Stimulated activated naive CD8-positive, alpha-beta T cell treated with anti-CD3 and anti-CD28 coated beads, Interleukin-15, Interleukin-2, amounts not matched to agents 100 ng/mL and 50 ng/mL, for 24 hours (primary cell): ENCODE measurements around the gene SELENOK.

Source experiments
- H3K27ac Mint-ChIP-seq: one replicate; pipeline ENCODE4 v1.8.0; 2021; ENCODE audit warnings: mild to moderate bottlenecking, mixed read lengths
- H3K27me3 Mint-ChIP-seq: one replicate; pipeline ENCODE4 v1.8.0; 2021; ENCODE audit warnings: mixed read lengths
- H3K36me3 Mint-ChIP-seq: one replicate; pipeline ENCODE4 v1.8.0; 2021; ENCODE audit warnings: low read depth, mixed read lengths
- H3K4me1 Mint-ChIP-seq: one replicate; pipeline ENCODE4 v1.8.0; 2021; ENCODE audit warnings: low read depth, mixed read lengths
- H3K4me3 Mint-ChIP-seq: one replicate; pipeline ENCODE4 v1.8.0; 2021; ENCODE audit warnings: mild to moderate bottlenecking, mixed read lengths
- H3K9me3 Mint-ChIP-seq: one replicate; pipeline ENCODE4 v1.8.0; 2021; ENCODE audit warnings: mixed read lengths

The SELENOK gene

DNA sequence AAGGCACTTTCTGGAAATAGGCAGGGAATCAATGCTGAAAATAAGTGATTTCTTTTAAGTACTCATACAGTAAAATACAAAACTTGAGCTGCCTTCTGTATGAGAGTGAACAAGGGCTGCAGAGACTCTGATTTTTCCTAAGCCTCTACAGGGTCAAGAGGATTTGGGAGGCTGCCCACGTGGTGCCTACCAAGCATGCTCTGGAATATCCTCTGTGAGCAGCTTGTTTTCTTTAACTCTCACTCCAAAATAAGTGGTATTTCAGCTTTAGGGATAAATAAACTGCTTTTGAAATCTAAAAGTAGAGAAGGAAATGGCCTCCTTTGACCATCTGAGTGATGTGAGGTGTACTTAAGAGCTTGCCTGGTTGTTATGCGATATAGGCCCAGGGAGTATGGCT lies 8.1 kb upstream of the SELENOK start:
- Mint-ChIP-seq H3K4me3 (no peak overlapping the region), H3K4me1 (no peaks in the 10 kb centered on the region), H3K27ac (no peak overlapping the region), H3K36me3 (no peaks in the 10 kb centered on the region), H3K9me3 (no peaks in the 10 kb centered on the region), H3K27me3 (peaks cover 20% of the 10 kb centered on the region)

- Mint-ChIP-seq H3K36me3 (peaks cover 16% of the 10 kb centered on the region), H3K9me3 (no peaks in the 10 kb centered on the region), H3K27ac (peak overlapping the region; percentile 94), H3K4me3 (peak overlapping the region; percentile 92), H3K27me3 (peaks cover 18% of the 10 kb centered on the region), H3K4me1 (peaks cover 50% of the 10 kb centered on the region)
These were observed 603 bp upstream of the SELENOK start for GRCh38 chr3:53892286-53892637.

DNA sequence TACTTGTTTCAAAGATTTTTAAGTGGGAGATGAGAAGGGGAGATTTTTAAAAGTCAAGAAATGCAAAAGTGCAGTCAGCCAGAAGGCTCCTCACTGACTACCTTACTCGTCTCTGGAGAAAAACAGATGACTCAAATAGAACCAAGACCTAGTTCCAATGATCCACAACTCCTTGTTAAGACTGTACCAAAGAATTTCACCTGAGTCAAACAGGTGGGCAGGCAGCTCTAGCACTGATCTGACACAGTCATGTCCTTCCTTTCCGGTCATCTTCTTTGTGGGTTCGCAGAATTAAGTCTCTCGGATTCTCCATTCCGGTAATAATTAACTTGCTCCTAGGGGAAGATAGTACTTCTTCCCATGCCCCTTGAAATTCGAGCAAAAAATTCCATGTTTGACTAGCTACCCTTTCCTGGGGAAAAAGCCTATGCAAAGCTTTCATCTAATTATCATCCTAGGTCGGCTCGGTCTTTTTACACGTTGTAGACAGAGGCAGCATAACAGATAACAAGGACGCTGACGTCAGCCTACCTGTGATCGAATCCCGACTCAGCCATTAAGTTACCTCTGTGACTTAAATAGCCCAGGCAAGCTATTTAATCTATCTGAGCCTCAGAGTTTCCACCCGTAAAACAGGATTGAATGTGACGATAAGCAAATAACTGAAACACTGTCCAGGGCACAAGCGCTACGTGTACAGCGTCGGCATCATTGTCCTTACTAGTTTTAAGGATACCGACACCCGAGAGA lies 758 bp downstream of the SELENOK start:
- H3K4me3 Mint-ChIP-seq, result peak overlapping the region; percentile 92
- peak overlapping the region; percentile 94 for H3K27ac Mint-ChIP-seq
- H3K36me3 Mint-ChIP-seq, result peaks cover 28% of the 10 kb centered on the region
- peaks cover 57% of the 10 kb centered on the region for H3K4me1 Mint-ChIP-seq
- H3K27me3 Mint-ChIP-seq, result peaks cover 8% of the 10 kb centered on the region
- no peaks in the 10 kb centered on the region for H3K9me3 Mint-ChIP-seq

DNA sequence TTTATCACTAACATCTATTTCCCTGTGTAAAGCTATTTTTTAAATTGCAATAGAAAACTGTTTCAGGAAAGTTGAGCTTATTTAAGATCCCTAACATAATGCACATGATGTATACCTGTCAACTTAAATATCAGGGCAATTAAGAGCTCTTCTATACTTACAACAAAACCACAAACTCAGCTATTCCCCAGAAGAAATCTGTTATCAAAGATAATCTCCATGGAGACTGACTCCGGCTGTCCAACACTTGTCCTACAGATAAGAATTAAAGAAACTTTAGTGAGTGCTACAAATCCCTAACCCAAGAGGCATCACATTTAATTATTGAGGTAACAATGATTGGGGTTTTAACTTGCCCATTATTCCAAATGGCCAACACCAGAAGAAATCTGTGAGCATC lies 3.4 kb downstream of the SELENOK start:
- H3K4me3 Mint-ChIP-seq, result no peak overlapping the region
- no peaks in the 10 kb centered on the region for H3K9me3 Mint-ChIP-seq
- H3K4me1 Mint-ChIP-seq, result peaks cover 57% of the 10 kb centered on the region
- peak overlapping the region; percentile 5 for H3K27ac Mint-ChIP-seq
- H3K27me3 Mint-ChIP-seq, result no peaks in the 10 kb centered on the region
- H3K36me3 Mint-ChIP-seq, result peaks cover 36% of the 10 kb centered on the region

DNA sequence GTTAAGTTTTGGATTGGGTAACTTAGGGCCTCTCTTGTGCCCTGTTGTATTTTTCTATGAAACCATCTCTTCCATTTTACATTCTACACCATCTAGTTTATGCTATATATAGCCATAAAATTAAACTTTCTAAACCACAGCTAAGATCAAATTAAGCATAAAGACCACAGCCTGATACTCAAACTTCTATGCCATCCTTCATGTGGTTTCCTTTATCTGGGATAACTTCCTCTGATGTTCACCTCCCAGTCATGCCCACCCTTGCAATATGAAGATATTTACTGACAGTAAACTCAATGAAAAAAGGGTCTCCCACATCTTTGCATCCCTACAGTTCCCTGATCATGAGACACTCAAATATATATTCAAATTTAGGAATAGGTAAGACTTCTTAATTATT lies 4.2 kb downstream of the SELENOK start:
- H3K36me3 Mint-ChIP-seq, result peaks cover 43% of the 10 kb centered on the region
- no peak overlapping the region for H3K4me3 Mint-ChIP-seq
- peak overlapping the region; percentile 43 for H3K27ac Mint-ChIP-seq
- H3K9me3 Mint-ChIP-seq, result no peaks in the 10 kb centered on the region
- H3K4me1 Mint-ChIP-seq, result peaks cover 56% of the 10 kb centered on the region
- H3K27me3 Mint-ChIP-seq, result no peaks in the 10 kb centered on the region

DNA sequence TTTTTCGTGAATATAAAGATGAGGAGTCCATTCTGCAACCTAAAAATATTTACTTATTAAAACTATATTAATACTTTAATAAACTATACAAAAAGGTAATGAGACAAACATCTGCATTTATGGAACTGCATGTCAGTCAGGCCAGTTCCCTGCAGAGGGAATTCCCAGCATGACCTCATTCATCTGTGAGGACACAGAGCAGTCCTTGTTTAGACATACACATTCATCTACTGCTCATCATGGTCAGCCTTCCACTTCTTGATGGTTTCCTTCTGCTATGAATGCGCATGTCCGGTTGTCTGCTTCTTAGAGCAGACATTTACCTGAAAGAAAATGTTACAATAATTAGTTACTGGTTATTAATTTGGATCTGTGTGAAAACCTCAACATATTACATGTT lies 6.4 kb downstream of the SELENOK start:
- Mint-ChIP-seq H3K36me3 (peaks cover 53% of the 10 kb centered on the region), H3K27me3 (no peaks in the 10 kb centered on the region), H3K9me3 (no peaks in the 10 kb centered on the region), H3K27ac (no peak overlapping the region), H3K4me1 (peaks cover 54% of the 10 kb centered on the region), H3K4me3 (no peak overlapping the region)

- H3K9me3 Mint-ChIP-seq, result no peaks in the 10 kb centered on the region
- no peak overlapping the region for H3K27ac Mint-ChIP-seq
- peaks cover 54% of the 10 kb centered on the region for H3K4me1 Mint-ChIP-seq
- H3K36me3 Mint-ChIP-seq, result peaks cover 59% of the 10 kb centered on the region
- H3K4me3 Mint-ChIP-seq, result no peak overlapping the region
- no peaks in the 10 kb centered on the region for H3K27me3 Mint-ChIP-seq
These were observed 7.0 kb downstream of the SELENOK start for GRCh38 chr3:53884623-53885022.

DNA sequence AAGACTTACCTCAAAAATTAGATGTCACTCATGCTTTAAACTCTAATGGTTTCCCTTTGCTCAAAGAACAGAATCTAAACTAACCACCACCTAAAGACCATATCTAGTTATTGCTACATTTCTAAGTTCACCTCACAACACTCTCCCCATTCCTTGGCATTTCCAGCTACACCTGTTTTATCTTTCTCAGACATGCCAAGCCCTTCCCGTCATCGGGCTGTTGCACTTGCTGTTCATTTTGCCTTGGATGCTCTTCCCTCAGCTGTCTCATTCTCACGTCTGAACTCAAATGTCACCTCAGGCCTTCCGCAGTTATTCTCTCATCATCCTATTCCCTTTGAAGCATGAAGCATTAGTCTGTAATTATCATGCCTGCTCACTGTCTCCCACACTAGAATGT lies 8.7 kb downstream of the SELENOK start:
- peak overlapping the region; percentile 92 for H3K27ac Mint-ChIP-seq
- no peaks in the 10 kb centered on the region for H3K9me3 Mint-ChIP-seq
- H3K4me1 Mint-ChIP-seq, result peaks cover 42% of the 10 kb centered on the region
- peaks cover 63% of the 10 kb centered on the region for H3K36me3 Mint-ChIP-seq
- no peaks in the 10 kb centered on the region for H3K27me3 Mint-ChIP-seq
- H3K4me3 Mint-ChIP-seq, result peak overlapping the region; percentile 92

DNA sequence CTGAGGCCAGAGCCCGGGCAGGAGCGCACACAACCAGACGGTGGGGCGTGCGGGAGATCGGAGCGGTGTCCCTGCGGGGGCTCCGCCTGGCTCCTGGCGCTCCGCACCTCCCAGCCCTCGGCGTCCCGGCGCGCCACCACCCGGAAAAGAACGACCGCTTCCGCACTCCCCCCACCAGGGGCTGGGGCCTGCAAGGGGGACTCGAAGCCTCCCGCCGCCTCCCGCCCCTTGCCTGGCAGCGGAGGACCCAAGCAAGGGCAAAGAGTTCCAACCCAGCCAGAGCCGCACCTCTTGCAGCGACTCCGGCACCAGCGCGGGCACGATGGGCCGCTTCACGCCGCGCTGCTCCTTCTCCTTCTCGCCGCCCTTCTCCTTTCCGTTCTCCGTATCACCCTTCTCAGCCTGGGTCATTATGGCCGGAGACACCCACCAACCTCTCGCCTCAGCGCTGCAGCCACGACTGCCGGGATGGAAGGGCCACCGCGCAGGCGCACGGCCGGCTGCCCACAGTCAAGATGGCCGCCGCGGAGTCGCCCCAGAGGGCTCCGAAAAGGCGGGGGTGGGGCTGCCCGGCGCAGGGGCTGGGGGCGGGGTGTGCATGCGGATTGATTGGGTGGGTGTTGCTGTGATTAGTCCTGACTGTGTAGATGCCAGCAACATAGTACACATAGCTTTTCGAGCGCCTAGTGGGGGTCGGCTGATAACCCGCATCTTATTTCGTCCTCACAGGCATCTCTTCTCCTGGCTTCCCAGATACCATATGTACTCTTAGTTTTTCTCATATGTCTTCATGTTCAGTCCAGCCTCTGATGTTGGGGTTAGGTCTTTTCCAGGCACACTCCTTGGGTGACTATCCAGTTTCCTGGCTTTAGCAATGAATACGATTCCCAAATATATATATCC lies 9.7 kb downstream of the SELENOK start, which contains the start of gene ACTR8:
ACTR8 (minus strand) TSS at position 462 of the 903 bp plus-strand sequence; CDS start at position 411, 51 bp downstream.
- Mint-ChIP-seq H3K27ac (peak within 1 kb of the TSS; percentile 92), H3K9me3 (no peaks in the 10 kb centered on the region), H3K4me3 (peak within 1 kb of the TSS; percentile 92), H3K4me1 (peaks cover 33% of the 10 kb centered on the region), H3K36me3 (peaks cover 64% of the 10 kb centered on the region), H3K27me3 (no peaks in the 10 kb centered on the region)

DNA sequence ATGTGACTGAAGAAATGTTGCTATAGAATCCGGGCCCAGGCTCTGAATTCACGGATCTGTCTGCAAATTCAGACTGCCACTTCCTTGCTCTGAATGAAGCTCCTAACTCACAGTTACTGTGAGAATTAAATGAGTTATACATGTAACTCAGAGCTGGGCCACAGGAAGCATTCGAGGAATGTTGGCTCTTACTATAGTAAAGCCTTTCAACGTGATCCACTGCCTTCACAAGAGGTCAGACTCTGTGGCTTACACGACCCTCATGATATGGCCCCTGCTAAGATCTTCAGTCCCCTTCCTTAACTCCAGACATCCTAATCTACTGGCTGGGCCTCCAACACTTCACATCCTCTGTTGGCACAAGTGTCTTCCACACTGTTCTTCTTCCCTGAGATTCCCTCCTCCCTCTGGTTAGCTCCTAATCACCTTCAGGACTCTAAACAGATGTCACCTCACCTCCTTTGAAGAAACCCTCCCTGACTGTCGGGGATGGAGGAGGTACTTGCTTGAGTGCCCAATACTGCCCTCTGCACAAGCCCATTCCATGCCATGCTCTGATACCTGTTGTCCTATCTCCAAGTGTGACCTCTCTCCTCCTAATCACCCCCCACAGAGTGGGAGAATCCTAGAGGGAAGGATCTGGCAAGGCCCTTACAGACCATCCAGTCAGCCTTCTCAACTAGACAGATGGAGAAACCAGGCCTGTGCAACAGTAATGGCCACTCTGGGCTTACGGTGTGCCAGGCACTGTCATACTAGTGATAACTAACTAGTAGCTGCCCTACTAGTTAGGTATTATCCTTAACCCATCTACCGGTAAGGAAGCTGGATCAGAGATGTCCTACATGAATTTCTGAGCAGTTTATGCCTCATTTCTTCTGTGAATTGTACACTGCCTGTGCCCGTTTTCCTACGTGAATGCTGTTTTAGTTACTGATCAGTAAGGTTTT lies 11.0 kb downstream of the SELENOK start:
- peaks cover 64% of the 10 kb centered on the region for H3K36me3 Mint-ChIP-seq
- no peaks in the 10 kb centered on the region for H3K27me3 Mint-ChIP-seq
- H3K9me3 Mint-ChIP-seq, result no peaks in the 10 kb centered on the region
- H3K4me3 Mint-ChIP-seq, result peak overlapping the region; percentile 92
- H3K4me1 Mint-ChIP-seq, result peaks cover 30% of the 10 kb centered on the region
- peak overlapping the region; percentile 92 for H3K27ac Mint-ChIP-seq

GRCh38 chr3:53865732-53866499 lies 25.7 kb downstream of the SELENOK start:
- H3K27ac Mint-ChIP-seq, result no peak overlapping the region
- peaks cover 68% of the 10 kb centered on the region for H3K36me3 Mint-ChIP-seq
- no peaks in the 10 kb centered on the region for H3K9me3 Mint-ChIP-seq
- H3K4me3 Mint-ChIP-seq, result no peak overlapping the region
- no peaks in the 10 kb centered on the region for H3K4me1 Mint-ChIP-seq
- no peaks in the 10 kb centered on the region for H3K27me3 Mint-ChIP-seq

GRCh38 chr3:53863145-53863544 lies 28.5 kb downstream of the SELENOK start:
- H3K27ac Mint-ChIP-seq, result no peak overlapping the region
- no peaks in the 10 kb centered on the region for H3K4me1 Mint-ChIP-seq
- H3K4me3 Mint-ChIP-seq, result no peak overlapping the region
- no peaks in the 10 kb centered on the region for H3K9me3 Mint-ChIP-seq
- peaks cover 57% of the 10 kb centered on the region for H3K36me3 Mint-ChIP-seq
- no peaks in the 10 kb centered on the region for H3K27me3 Mint-ChIP-seq

- H3K27ac Mint-ChIP-seq, result no peak overlapping the region
- H3K27me3 Mint-ChIP-seq, result no peaks in the 10 kb centered on the region
- H3K4me1 Mint-ChIP-seq, result no peaks in the 10 kb centered on the region
- no peak overlapping the region for H3K4me3 Mint-ChIP-seq
- peaks cover 49% of the 10 kb centered on the region for H3K36me3 Mint-ChIP-seq
- H3K9me3 Mint-ChIP-seq, result no peaks in the 10 kb centered on the region
These were observed 29.4 kb downstream of the SELENOK start for GRCh38 chr3:53862241-53862640.

DNA sequence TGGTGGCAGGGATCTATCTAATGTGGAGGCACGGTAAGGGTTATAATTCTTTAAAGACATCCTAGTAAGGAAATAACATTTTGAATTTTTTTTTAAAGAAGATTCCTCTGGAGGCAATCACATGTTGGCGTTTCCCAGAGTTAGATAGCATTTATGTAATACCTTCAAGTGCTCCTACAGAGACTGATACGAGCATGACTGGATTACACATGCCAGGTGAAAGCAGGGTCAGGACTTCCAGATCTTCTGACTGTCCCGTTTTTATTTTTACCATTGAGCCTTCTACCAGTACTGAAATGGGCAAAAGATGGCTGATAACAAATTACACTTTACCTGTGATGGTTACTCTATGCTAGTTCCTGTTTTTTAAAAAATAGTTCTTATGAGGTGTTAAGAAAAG lies 31.5 kb downstream of the SELENOK start:
- no peaks in the 10 kb centered on the region for H3K27me3 Mint-ChIP-seq
- H3K4me1 Mint-ChIP-seq, result no peaks in the 10 kb centered on the region
- no peak overlapping the region for H3K4me3 Mint-ChIP-seq
- no peak overlapping the region for H3K27ac Mint-ChIP-seq
- H3K9me3 Mint-ChIP-seq, result no peaks in the 10 kb centered on the region
- peaks cover 44% of the 10 kb centered on the region for H3K36me3 Mint-ChIP-seq
